Tibial nerve (tissue), 4 donors: ENCODE measurements around the gene KRT79. TPM values are rescaled to one million over a fixed set of nuclear protein-coding genes. Genes with fewer than 3 reads are reported as not detected.

Experiments used
- DNase-seq, 2 donors: peaks; one replicate each; pipeline ENCODE4 v3.0.0-alpha.2; 2019; ENCODE audit warnings: low spot score in 2 of 2
- H3K27ac ChIP-seq, 4 donors: fragments of 200-600 bp; sonication (generic) in 3 of 4; one replicate each; pipeline ENCODE4 v1.5.1; 2017 to 2019; ENCODE audit warnings: mild to moderate bottlenecking in 1 of 4
- H3K27me3 ChIP-seq, 2 donors: fragments of 200-600 bp; sonication (generic) in 1 of 2; one replicate each; pipeline versions ENCODE4 v1.5.1 to v1.6.0; 2017 to 2019
- H3K36me3 ChIP-seq, 3 donors: fragments of 200-600 bp; sonication (generic); one replicate each; pipeline ENCODE4 v1.5.1; 2018 to 2019
- H3K4me1 ChIP-seq, 4 donors: fragments of 200-600 bp; sonication (generic) in 3 of 4; one replicate each; pipeline ENCODE4 v1.5.1; 2017 to 2019
- H3K4me3 ChIP-seq, 4 donors: fragments of 200-600 bp; sonication (generic) in 3 of 4; one replicate each; pipeline ENCODE4 v1.5.1; 2017 to 2019; ENCODE audit warnings: mild to moderate bottlenecking in 1 of 4, moderate library complexity in 1 of 4
- H3K9me3 ChIP-seq, 4 donors: fragments of 200-600 bp; sonication (generic) in 3 of 4; one replicate each; pipeline ENCODE4 v1.5.1; 2017 to 2019
- CTCF ChIP-seq, 5 experiments: fragments of 200-600 bp in 3 of 5; fragments of 450-650 bp in 2 of 5; sonication (generic) in 3 of 5; IDR thresholded peaks; one replicate each; pipeline ENCODE4 v1.5.1; 2016 to 2019; ENCODE audit warnings: antibody characterized with exemption in 5 of 5, mild to moderate bottlenecking in 3 of 5, moderate library complexity in 2 of 5
- EP300 ChIP-seq, 2 donors: sonication (generic); formaldehyde crosslinking; IDR thresholded peaks; one replicate each; pipeline ENCODE4 v1.6.1; 2017; ENCODE audit warnings: antibody characterized with exemption in 2 of 2, mild to moderate bottlenecking in 1 of 2
- POLR2A ChIP-seq, 2 donors: fragments of 450-650 bp; IDR thresholded peaks; one replicate each; pipeline ENCODE4 v1.6.1; 2017; ENCODE audit warnings: antibody characterized with exemption in 2 of 2, mild to moderate bottlenecking in 2 of 2, moderate library complexity in 2 of 2
- WGBS, 2 donors: methylation state at CpG; one replicate each; pipeline ENCODE4 v1.1.5; 2018; 5-methylcytosine and 5-hydroxymethylcytosine counted together
- total RNA-seq, 4 donors: library from RNA; depleted of rRNA; stranded (reverse); fragments of >200 nt; gene quantifications; one replicate each; pipeline ENCODE4 v1.1.0, GENCODE V29; 2016

Gene KRT79
- total RNA-seq, 4 donors from 2014 or later: 3.9 TPM; not detected in 3

GRCh38 chr12:52778833-52779232 is 55.3 kb downstream of the KRT79 start:
- Histone ChIP-seq H3K4me3 (no peak overlapping the region), H3K36me3 (no peaks in the 10 kb centered on the region), H3K27me3 (peaks cover 0 to 6% of the 10 kb centered on the region in 2 donors), H3K9me3 (no peaks in the 10 kb centered on the region), H3K27ac (no peak overlapping the region), H3K4me1 (no peaks in the 10 kb centered on the region)
- no peak for DNase-seq
- TF ChIP-seq CTCF (IDR thresholded peaks at IDR 0.05) (no peak), POLR2A (IDR thresholded peaks at IDR 0.05) (no peak), EP300 (IDR thresholded peaks at IDR 0.05) (no peak)
- 76 to 97% methylated on average over 2 of the region's 2 CpGs for WGBS, 2 donors

GRCh38 chr12:52777566-52777965 is 56.5 kb downstream of the KRT79 start:
- no peak for TF ChIP-seq CTCF (IDR thresholded peaks at IDR 0.05)
- no peak for TF ChIP-seq EP300 (IDR thresholded peaks at IDR 0.05)
- TF ChIP-seq POLR2A (IDR thresholded peaks at IDR 0.05): no peak
- no peaks in the 10 kb centered on the region for H3K36me3 ChIP-seq
- H3K27ac ChIP-seq: no peak overlapping the region
- H3K9me3 ChIP-seq: no peaks in the 10 kb centered on the region
- WGBS, 2 donors: 81 to 92% methylated on average over 3 to 4 of the region's 4 CpGs
- no peak overlapping the region for H3K4me3 ChIP-seq
- H3K4me1 ChIP-seq: no peaks in the 10 kb centered on the region
- peaks cover 0 to 6% of the 10 kb centered on the region in 2 donors for H3K27me3 ChIP-seq
- DNase-seq: no peak

GRCh38 chr12:52776913-52777395 is 57.2 kb downstream of the KRT79 start, which contains the start of gene KRT76:
Gene KRT76, minus strand, starts transcription at chr12:52777345. Its CDS starts 54 bp downstream, at chr12:52777291.
- DNase-seq: no peak
- H3K27me3 ChIP-seq: peaks cover 0 to 6% of the 10 kb centered on the region in 2 donors
- WGBS, 2 donors: 81% methylated on average over 5 to 8 of the region's 8 CpGs
- H3K4me3 ChIP-seq: no peak within 1 kb of the TSS
- H3K36me3 ChIP-seq: no peaks in the 10 kb centered on the region
- no peak for TF ChIP-seq EP300 (IDR thresholded peaks at IDR 0.05)
- H3K4me1 ChIP-seq: no peaks in the 10 kb centered on the region
- H3K27ac ChIP-seq: no peak within 1 kb of the TSS
- no peaks in the 10 kb centered on the region for H3K9me3 ChIP-seq

GRCh38 chr12:52776435-52776834 is 57.7 kb downstream of the KRT79 start:
- Histone ChIP-seq H3K36me3 (no peaks in the 10 kb centered on the region), H3K4me3 (no peak overlapping the region), H3K9me3 (no peaks in the 10 kb centered on the region), H3K4me1 (no peaks in the 10 kb centered on the region), H3K27ac (no peak overlapping the region), H3K27me3 (peaks cover 0 to 6% of the 10 kb centered on the region in 2 donors)
- 85 to 90% methylated on average over 5 of the region's 5 CpGs for WGBS, 2 donors
- no peak for DNase-seq
- no peak for TF ChIP-seq POLR2A (IDR thresholded peaks at IDR 0.05)
- no peak for TF ChIP-seq CTCF (IDR thresholded peaks at IDR 0.05)
- no peak for TF ChIP-seq EP300 (IDR thresholded peaks at IDR 0.05)

GRCh38 chr12:52774629-52775250 is 59.4 kb downstream of the KRT79 start:
- DNase-seq: no peak
- TF ChIP-seq EP300 (IDR thresholded peaks at IDR 0.05) (no peak), CTCF (IDR thresholded peaks at IDR 0.05) (no peak), POLR2A (IDR thresholded peaks at IDR 0.05) (no peak)
- Histone ChIP-seq H3K9me3 (no peaks in the 10 kb centered on the region), H3K4me1 (no peaks in the 10 kb centered on the region), H3K27ac (no peak overlapping the region), H3K36me3 (no peaks in the 10 kb centered on the region), H3K4me3 (no peak overlapping the region), H3K27me3 (peaks cover 0 to 3% of the 10 kb centered on the region in 2 donors)
- WGBS, 2 donors: 73 to 76% methylated on average over 8 of the region's 8 CpGs
